NCI-H2227 (cell line): Measurements from ENCODE around the gene RPS25.
"Not testable (repeated sequence)": the region's sequence is repeated elsewhere in the genome, so short reads cannot be mapped to it uniquely, and the experiment has no call there.

Experiments used
- DNase-seq: peaks from one replicate; lab custom pipeline; 2025; ENCODE audit not compliant: unreplicated experiment; lab: John Stamatoyannopoulos, UW

The RPS25 gene

GRCh38 chr11:118973985-118974384, 44.2 kb downstream of the RPS25 start:
- no peak for DNase-seq

GRCh38 chr11:118971646-118972045, 46.5 kb downstream of the RPS25 start, which contains the start of gene FOXR1:
Gene FOXR1, plus strand, starts transcription at chr11:118971761. Its CDS starts 171 bp downstream, at chr11:118971932.
- no peak for DNase-seq

DNA sequence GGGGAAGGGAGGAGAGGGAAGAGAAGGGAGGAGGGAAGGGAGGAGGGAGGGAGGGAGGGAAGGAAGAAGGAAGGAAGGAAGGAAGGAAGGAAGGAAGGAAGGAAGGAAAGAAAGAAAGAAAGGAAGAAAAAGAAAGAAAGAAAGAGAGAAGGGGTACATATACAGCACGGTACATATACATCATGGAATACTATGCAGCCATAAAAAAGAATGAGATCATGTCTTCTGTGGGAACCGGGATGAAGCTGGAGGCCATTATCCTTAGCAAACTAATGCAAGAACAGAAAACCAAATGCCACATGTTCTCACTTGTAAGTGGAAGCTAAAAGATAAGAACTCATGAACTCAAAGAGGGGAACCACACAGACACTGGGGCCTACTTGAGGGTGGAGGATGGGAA, 48.6 kb downstream of the RPS25 start:
- DNase-seq: not testable (repeated sequence)
